Measurements from ENCODE around the gene PDE4D.
"Not testable (repeated sequence)": the region's sequence is repeated elsewhere in the genome, so short reads cannot be mapped to it uniquely, and the experiment has no call there.

Gene PDE4D

DNA sequence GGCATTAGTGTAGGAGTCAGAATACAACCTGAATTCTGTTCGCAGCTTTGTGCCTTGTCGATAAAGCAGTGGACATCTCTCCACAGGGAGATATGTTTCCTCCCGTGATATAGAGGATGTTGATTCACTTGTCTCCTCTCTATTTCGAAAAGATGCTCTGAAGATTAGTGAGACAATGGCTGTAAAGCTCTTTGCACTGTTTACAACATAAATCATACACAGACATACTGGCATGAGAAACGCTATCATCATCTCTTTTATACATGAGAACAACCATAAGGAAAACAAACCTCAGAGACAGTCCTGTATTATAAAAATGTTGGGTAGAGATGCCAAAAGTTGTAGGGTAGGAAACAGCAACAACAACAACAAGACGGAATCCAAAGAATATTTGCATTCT is 803.2 kb downstream of the PDE4D start:
- DNase-seq: no peak

DNA sequence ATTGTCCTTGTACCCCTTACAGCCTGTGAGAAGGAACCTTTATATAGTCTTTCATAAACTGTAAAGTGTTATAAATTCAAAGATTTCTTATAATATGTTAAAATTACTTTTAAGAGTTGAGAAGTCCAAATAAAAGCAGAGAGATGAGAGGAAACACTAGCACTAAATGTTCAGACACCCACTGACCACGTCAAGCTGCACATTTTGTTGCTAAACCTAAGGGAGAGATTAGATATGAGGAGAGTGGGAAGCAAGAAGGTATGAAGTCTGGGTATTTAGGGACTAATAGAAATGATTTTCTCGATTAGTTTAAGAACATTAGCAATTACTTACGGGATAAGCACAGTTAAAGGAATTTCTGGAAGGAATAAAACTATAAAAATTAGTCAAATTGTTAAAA is 803.8 kb downstream of the PDE4D start:
- DNase-seq: no peak

DNA sequence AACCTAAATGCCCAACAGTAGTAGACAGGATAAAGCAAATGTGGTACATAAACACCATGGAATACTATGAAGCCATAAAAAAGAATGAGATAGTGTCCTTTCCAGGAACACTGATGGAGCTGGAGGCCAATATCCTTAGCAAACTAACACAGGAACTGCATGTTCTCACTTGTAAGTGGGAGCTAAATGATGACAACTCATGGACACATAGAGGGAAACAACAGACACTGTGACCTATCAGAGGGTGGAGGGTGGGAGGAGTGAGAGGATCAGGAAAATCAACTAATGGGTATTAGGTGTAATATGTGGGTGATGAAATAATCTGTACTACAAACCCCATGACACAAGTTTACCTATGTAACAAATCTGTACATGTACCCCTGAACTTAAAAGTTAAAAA is 805.0 kb downstream of the PDE4D start:
- no peak for DNase-seq

DNA sequence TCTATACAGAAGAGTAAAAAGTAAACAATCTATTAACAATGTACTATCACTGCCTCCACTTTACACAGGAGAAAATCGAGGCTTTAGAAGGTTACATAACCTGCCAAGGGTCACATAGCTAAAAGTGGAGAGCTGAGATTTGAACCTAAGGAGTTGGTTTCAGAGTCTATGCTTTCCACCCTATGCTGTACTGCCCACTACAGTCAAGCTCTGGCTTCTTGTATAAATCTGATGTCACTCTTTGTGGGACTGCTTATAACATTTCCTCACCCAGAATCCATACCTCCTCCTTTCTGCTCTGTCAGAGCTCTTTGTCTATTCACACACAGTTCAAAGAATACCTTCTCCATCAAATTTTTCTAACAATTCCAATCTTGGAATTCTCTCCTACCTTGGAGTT is 807.5 kb downstream of the PDE4D start:
- no peak for DNase-seq

DNA sequence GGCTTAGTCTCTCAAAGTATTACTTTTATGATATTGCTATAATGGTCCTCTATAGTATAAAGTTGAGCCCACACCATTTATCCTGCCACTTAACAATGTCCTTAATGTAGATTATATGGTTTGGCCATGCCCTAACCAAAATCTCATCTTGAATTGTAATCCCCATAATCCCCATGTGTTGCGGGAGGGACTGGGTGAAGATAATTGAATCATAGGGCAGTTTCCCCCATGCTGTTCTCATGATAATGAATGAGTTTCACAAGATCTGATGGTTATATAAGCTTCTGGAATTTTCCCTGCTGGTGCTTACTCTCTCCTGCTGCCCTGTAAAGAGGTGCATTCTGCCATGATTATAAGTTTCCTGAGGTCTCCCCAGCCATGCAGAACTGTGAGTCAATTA is 811.8 kb downstream of the PDE4D start:
- DNase-seq: no peak

DNA sequence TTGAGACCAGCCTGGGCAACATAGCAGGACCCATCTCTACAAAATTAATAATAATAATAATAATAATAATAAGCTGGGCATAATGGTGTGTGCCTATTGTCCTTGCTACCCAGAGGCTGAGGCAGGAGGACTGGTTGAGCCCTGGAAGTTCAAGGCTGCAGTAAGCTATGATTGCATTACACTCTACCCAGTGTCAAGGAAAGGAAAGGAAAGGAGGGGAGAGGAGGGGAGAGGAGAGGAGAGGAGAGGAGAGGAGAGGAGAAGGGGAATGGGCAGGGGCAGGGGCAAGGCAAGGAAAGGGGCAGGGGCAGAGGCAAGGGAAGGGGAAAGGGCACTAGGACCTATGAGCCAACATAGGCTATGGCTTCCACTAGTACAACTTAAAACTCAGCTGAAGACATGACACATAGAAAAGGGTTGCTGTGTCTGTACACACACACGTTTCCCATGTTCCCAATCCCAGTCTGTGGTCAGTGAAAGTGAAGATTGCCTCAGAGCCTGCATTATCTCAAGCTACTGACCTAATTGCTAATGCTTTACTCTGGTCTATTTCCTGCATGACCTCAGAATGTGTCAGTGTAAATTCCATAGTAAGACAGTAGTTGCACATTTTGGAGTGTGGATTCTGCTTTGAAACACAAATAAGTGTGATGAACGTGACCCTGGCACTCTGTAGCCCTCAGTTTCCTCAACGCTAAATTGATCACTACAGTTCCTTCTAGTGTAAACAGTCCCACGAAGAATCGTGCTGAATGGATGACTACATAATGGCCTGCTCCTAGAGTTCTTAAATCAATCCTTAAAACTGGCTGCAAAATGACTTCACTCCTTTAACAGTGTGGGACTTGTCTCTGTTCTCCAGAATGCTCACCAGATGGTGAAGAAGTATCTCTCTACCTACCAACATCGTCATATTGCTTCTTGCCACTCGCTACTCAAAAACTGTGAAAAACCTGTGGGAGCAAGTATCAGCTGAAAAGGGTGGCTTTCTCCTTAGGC is 813.6 kb downstream of the PDE4D start:
- DNase-seq: no peak

DNA sequence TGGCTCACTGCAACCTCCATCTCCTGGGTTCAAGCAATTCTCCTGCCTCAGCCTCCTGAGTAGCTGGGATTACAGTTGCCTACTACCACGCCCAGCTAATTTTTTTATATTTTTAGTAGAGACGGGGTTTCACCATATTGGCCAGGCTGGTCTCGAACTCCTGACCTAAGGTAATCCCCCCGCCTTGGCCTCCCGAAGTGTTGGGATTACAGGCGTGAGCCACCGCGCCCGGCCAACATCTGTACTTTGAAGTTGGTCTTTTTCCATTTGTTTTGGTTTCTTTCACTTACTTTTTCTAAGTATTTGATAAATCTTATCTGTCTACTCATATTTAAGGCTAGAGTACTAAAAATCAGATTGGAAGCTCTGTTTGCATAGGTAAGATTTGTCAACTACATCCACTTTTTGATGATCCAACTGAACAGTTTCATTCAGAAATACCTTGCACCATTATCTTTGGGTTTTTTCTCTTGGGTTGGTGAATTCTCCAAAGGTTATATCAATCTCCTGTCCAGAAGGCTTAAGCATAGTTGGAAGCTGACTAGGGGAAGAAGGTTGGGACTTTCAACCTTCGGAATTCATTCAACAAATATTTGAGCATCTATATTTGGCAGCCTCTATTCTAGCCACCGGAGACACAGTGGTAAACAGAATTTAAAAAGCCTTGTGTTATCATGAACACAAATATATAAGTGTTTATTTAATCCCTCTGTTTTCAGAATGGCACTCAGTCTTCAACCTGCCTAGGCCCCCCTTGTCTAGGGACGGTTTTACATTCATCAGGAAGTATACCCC is 821.6 kb downstream of the PDE4D start:
- no peak for DNase-seq

DNA sequence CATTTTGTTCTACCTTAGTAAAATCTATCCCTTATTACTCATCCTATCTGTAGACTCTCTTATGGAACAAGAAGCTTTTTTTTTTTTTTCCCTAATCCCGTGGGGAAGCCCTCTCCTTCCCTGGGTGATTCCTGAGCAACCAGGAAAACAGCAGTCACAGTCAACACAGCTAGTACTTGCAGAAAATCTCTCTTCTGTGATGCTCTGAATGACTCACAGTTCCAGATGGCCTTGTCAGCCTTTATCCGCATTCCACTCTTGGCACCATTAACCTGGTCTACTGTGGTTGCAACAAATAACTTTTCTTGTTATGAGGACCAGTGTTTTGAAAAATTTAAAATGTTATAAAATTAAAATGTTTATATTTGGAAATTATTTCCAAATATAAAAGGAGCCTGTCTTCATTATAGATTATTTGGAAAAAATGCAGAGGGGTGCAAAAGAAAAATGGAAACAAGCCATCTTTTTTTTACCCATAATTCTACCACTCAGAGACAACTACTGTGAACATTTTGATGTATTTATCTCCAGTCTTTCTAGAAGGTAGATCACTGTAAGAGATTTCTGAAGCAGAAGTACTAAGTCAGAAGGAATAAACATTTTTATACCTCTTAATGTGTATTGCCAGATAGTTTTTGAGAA is 824.0 kb downstream of the PDE4D start:
- no peak for DNase-seq

DNA sequence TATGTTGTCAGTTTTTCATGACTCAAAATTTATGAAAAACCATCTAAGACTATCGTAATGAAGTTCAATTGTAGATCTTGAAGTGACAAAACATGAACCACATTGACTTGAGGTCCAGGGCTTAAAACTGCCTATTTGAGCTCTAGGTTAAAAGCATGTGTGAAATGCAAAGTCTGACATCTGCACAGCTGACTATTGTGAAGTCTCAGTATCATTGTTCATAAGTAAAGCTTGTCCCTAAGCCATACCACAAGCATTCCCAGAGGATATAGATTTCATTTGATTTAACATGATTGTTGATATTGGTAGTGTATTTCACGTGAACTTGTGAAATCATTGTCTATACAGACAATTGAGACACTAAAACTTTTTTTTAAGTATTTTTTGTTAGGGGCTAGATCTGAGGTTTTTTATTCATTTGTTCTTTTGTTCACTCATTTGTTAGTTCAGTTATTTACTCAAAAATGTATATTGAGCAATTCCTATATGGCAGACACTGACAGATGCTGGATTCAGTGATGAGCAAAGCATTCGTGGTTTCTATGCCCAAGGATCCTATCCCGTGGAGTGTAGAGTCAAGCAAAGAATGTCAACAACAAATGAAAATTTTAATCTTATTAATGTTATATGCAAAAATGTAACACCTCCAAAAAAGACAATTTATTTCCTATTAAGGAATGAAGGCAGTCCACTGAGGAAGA is 825.4 kb downstream of the PDE4D start:
- DNase-seq: no peak

DNA sequence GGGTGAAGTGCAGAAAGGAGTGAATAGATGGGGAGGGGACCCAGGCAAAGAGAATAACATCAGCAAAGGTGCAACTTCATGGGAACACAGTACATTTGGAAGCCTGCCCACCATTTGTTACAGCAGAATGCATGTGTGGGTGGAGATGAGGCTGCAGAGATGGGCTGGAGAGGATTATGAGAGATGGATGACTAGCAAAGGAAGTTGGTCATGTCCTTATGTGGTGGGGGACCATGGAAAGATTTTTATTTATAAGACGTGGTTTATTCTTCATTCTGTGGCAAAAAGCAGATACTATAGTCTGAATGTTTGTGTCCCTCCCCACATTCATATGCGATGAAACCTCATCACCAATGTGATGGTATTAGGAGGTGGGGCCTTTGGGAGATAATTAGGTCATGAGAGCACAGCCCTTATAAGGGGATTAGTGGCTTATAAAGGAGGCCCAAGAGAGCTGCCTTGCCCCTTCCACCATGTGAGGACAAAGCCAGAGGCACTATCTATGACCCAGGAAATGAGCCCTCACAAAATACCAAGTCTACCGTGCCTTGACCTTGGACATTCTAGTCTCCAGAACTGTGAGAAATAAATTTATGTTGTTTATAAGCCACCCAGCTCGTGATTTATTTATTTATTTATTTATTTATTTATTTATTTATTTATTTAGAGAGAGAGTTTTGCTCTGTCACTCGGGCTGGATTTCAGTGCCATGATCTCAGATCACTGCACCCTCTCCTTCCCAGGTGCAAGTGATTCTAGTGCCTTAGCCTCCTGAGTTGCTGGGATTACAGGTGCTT is 827.0 kb downstream of the PDE4D start:
- DNase-seq: no peak

DNA sequence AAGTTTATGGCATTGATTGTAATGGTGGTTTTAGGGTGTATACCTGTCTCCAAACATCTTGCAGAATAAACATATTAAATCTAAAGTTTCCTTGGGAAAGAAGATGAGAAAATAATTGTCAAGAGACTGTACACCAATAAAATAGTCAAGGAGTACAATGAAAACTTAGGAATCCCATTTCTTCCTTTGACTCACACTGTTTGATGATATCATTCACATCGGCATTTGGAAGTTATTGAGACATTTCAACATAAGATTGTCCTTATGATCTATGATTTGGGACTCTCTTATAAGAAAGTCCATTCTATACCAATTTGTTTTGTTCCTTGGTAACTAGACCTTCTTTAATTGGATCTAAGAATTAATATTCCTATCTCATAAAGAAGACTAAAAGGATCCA is 828.0 kb downstream of the PDE4D start:
- no peak for DNase-seq

DNA sequence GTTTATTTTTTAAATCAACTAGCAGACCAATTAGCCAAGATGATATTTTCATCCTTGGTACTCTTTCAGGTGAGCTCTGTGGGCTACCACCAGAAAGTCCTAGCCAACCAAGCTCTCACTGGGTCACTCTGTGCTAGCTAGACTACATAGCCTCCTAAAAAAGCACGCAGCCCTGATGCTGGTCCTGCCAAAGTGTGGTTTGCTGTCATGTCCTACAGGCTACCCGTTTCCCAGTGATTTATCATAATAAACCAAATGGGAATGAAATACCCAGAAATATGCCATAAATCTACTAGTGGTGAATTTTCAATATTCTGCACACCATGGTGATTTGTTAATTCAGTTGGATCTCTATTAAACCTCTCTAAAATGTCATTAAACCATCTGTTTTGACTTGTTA is 829.2 kb downstream of the PDE4D start:
- DNase-seq: no peak

DNA sequence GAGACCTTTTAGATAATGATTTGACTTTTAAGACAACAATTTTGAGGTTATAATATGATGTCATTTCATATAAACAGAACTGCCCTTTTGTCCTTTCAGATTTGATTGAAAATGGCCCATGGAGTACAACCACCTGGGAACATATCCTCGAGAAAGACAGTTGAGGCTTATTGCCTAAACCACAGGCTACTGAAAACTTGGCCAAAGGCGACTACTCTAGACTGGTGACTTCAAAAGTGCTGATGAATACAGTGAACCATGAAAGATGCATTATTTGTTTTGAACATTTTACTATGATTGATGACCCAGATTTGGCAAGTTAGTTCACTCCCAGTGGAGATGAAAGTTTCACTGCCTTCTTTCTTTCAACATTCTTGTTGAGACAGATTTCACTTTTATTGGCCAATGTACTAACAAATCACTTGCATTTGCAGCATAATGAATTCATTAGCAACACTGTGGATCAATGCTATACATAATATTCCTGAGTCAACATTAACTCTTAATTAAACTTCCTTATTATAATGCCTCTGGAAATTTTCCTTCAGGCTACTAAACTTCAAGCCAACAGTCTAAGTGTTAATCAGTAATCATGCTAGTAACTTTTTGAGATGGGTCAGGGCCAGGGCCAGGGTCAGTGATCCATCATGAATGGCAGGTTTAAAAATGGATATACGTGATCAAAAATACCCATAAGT is 830.4 kb downstream of the PDE4D start:
- no peak for DNase-seq

DNA sequence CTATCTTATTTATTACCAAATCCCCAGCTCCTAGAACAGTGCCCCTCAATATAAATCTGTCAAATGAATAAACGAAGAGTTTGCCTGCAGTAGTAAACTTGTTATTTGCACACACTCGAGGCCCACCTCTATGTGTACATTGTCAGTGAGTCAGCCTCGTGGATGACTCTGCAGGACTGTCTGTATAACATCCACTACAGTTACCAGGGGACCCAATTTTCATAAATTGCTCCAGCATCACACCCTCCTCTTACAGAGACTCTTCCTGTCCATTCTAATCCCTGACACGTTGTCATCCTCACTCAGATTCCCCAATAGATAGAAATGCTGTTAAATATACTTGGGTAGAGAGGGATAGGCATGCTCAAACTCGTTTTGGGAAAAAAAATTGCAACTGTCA is 832.1 kb downstream of the PDE4D start:
- no peak for DNase-seq

DNA sequence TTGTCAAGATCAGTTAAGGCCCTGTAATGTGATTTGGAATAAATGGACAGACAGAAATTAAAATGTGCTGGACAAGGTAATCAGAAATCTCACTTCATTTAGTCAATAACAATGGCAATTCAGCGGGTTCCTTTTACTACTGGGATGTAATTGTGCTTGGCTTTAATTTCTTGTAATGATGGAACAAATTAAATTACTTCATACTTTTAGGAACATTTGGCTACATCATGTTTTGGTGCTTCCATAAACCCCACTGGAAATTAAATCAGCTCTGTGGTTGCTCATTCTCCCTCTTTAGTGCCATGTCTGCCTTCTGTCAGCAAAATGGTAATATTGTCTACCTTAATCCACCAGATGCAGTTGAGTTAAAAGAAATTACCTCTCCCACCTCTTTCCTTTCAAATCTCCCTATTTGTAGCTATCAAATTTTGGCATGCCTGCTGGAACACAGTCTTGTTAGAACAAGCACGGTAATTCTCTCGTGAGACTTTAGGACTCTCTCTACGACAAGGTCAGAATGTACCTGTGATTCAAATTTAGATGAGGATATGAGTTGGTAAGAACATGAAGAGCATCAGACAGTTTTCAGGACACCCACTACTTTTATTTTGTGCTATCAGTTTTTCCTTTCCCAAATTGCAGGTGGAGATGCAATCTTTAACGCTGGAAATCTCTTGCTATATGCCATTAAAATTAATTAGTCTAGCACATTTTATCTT is 834.4 kb downstream of the PDE4D start:
- DNase-seq: no peak

DNA sequence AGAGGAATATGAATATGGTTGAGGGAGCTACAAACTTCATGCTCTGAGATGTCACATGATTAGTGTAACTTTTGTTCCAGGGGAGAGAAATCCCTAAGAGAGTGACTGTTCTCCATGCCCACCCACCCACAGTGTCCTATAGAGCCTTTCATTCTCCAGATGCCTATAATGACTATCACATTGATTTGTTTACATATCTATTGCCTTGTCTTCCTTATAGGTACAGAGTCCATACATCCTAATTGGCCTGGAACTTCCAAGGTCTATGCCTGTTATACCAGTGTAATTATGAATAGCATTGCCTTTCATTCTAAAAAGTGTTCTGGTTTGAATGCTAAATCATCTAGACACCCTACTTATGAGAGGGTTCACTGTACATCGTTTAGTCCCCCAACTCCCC is 835.3 kb downstream of the PDE4D start:
- DNase-seq: no peak

DNA sequence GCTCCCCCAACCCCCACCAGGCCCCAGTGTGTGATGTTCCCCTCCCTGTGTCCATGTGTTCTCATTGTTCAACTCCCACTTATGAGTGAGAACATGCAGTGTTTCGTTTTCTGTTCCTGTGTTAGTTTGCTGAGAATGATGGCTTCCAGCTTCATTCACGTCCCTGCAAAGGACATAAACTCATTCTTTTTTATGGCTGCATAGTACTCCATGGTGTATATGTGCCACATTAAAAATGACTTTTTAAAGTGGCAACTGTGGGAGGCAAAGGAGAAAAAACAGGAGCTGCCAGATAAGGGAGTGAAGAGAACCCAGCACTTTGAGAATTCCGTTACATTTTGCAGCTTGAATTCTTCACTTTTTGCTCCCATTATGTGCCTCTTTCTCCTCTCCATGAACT is 836.9 kb downstream of the PDE4D start:
- DNase-seq: not testable (repeated sequence)

DNA sequence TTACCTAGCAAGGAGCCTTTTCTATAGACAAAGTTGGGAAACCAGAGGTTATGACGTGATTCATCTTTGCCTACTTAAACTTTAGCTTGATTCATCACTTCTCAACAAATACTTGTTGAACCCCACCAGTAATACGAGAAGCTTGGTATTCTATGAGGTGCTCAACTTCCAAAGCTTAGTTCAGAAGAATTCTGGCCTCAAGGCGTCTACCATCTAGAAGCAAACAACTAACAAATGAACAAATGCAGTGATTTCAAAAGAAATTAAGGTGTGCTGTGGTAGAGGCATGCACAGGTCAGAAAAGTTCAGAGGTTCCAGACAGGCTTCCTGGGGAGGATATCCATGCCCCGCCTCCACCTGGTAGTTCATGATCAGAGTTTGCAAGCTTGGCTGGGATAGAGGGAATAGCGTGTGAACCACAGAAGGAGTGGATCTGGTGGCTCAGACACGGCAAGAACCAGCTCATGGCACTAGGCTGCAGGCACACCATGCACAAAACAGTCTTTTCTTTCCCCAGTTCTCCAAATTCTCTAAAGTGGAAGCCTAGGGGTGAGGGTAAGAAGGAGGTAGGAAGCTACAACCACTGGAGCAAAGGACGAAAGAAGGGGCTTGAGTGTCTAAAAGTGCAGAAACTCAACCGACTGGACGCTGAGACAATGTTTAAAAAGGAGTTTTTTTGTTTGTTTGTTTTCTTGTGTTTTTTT is 837.6 kb downstream of the PDE4D start:
- DNase-seq: no peak

DNA sequence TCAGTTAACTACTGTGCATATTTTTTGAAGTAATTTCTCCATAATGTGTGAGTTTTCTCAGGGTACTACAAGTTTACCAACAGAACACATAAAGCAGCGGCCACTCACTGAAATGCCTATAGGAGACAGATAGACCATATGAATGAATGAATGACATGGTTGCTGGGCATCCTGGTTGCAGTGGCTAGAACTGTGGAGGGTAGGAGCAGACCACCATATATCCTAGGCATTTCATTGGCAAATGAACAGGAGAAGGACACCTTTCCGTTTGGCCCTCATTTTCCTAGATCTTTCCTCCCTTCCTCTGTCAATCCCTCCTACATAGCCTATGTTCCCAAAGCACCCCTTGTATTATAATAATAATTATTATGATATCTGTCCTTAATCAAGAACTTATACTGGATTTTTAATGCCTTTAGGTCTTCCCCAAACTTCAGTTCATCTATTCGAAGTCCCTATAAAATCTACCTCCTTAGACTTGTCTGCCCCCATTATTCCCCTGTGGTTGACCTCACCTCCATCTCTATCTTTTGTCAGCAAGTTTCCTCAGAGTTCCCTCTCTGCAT is 838.5 kb downstream of the PDE4D start:
- no peak for DNase-seq

DNA sequence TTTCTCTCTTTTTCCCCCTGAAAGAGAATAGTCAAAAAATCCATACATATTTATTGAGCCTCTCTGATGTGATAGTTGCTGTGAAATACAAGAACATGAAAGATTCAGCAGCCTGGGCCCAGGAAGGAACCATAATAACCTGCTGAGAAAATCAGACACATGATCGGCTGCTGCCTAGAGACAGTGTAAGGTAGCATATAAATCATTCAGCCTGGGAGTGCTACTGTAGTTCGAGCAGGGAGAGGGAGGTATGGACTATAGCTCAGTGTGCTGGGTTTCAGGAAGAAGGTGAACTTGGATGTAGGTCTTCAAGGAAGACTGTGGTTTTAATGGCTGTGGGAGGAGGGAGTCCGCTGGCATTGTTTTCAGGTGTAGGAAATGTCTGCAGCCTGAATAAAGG is 841.6 kb downstream of the PDE4D start:
- no peak for DNase-seq

All from NCI-H748 treated with DMSO at 0.1 percent for 48 hours (cell line).